Right lung (tissue), 5 donors: ENCODE data around the gene UNC13B. TPM values are rescaled to one million over a fixed set of nuclear protein-coding genes. Genes with fewer than 3 reads are reported as not detected.
"Not testable (repeated sequence)": the region's sequence is repeated elsewhere in the genome, so short reads cannot be mapped to it uniquely, and the experiment has no call there.

Experiments
- DNase-seq, 2 donors: peaks; one replicate each; pipeline ENCODE4 v3.0.0-alpha.2; 2013
- polyA plus RNA-seq, 5 donors: library from polyadenylated mRNA; unstranded; fragments of 120-200 nt; gene quantifications; one replicate each; pipeline versions ENCODE4 v1.2.1 to v1.2.3, GENCODE V29; 2013; ENCODE audit warnings: inconsistent platforms in 1 of 5, low replicate concordance in 1 of 5; ENCODE audit not compliant: insufficient read length in 5 of 5, insufficient read depth in 1 of 5

UNC13B gene
- polyA plus RNA-seq, 5 donors = 70.4 to 90.4 (median 79.8) TPM

GRCh38 chr9:35220659-35221338 lies 59.0 kb downstream of the UNC13B start:
- DNase-seq = no peak

- no peak for DNase-seq
Observed at GRCh38 chr9:35225677-35226076, 63.9 kb downstream of the UNC13B start.

- no peak for DNase-seq
Observed at GRCh38 chr9:35226651-35227050, 64.8 kb downstream of the UNC13B start.

GRCh38 chr9:35227284-35227683 lies 65.5 kb downstream of the UNC13B start:
- DNase-seq = no peak

GRCh38 chr9:35229066-35229778 lies 67.4 kb downstream of the UNC13B start:
- DNase-seq = peak; percentile 49 to 52

- DNase-seq = no peak
Observed at GRCh38 chr9:35229779-35230143, 68.0 kb downstream of the UNC13B start.

- no peak for DNase-seq
Observed at GRCh38 chr9:35232867-35233544, 71.2 kb downstream of the UNC13B start.

GRCh38 chr9:35236692-35237091 lies 74.9 kb downstream of the UNC13B start:
- no peak for DNase-seq

- DNase-seq = peak in 1 of 2 donors; percentile 31
Observed at GRCh38 chr9:35237311-35237710, 75.5 kb downstream of the UNC13B start.

- not testable (repeated sequence) for DNase-seq
Observed at GRCh38 chr9:35245945-35246344, 84.1 kb downstream of the UNC13B start.

- no peak for DNase-seq
Observed at GRCh38 chr9:35253075-35253474, 91.3 kb downstream of the UNC13B start.

- no peak for DNase-seq
Observed at GRCh38 chr9:35254237-35254636, 92.4 kb downstream of the UNC13B start.

- DNase-seq = no peak
Observed at GRCh38 chr9:35254984-35255857, 93.4 kb downstream of the UNC13B start.

GRCh38 chr9:35257986-35258659 lies 96.3 kb downstream of the UNC13B start:
- DNase-seq = no peak

- DNase-seq = peak in 1 of 2 donors; percentile 57
Observed at GRCh38 chr9:35258660-35259474, 97.1 kb downstream of the UNC13B start.

- DNase-seq = no peak
Observed at GRCh38 chr9:35260186-35260585, 98.4 kb downstream of the UNC13B start.

- no peak for DNase-seq
Observed at GRCh38 chr9:35262064-35262463, 100.3 kb downstream of the UNC13B start.

GRCh38 chr9:35267710-35268109 lies 105.9 kb downstream of the UNC13B start:
- DNase-seq = no peak

- no peak for DNase-seq
Observed at GRCh38 chr9:35269919-35270318, 108.1 kb downstream of the UNC13B start.

GRCh38 chr9:35271637-35272036 lies 109.8 kb downstream of the UNC13B start:
- no peak for DNase-seq
